BLaER1 (cell line): ENCODE measurements around the gene IGSF23.

ENCODE experiments used
- H3K27ac ChIP-seq: shearing (Covaris generic); formaldehyde crosslinking; 2 replicates; pipeline ENCODE4 v1.8.1; 2022
- H3K27me3 ChIP-seq: shearing (Covaris generic); formaldehyde crosslinking; 2 replicates; pipeline ENCODE4 v1.8.1; 2022
- H3K36me3 ChIP-seq: shearing (Covaris generic); formaldehyde crosslinking; 2 replicates; pipeline ENCODE4 v1.8.1; 2022
- H3K4me1 ChIP-seq: shearing (Covaris generic); formaldehyde crosslinking; 2 replicates; pipeline ENCODE4 v1.8.1; 2022
- H3K4me2 ChIP-seq: shearing (Covaris generic); formaldehyde crosslinking; 2 replicates; pipeline ENCODE4 v1.8.1; 2022
- H3K4me3 ChIP-seq: shearing (Covaris generic); formaldehyde crosslinking; 2 replicates; pipeline ENCODE4 v1.8.1; 2022
- H3K9ac ChIP-seq: shearing (Covaris generic); formaldehyde crosslinking; 2 replicates; pipeline ENCODE4 v1.8.1; 2022
- H3K9me3 ChIP-seq: shearing (Covaris generic); formaldehyde crosslinking; 2 replicates; pipeline ENCODE4 v1.8.1; 2022
- H4K20me1 ChIP-seq: shearing (Covaris generic); formaldehyde crosslinking; 2 replicates; pipeline ENCODE4 v1.8.1; 2022
- Cebpa-rat ChIP-seq: shearing (Covaris generic); IDR thresholded peaks from 2 replicates; pipeline ENCODE4 v1.8.1; 2022

The IGSF23 gene

GRCh38 chr19:44636439-44637389 is 23.4 kb downstream of the IGSF23 start:
- no peaks in the 10 kb centered on the region for H3K4me1 ChIP-seq
- TF ChIP-seq Cebpa-rat = no peak
- no peaks in the 10 kb centered on the region for H4K20me1 ChIP-seq
- no peaks in the 10 kb centered on the region for H3K36me3 ChIP-seq
- no peak overlapping the region for H3K9ac ChIP-seq
- no peak overlapping the region for H3K27ac ChIP-seq
- no peak overlapping the region for H3K4me3 ChIP-seq
- no peak overlapping the region for H3K4me2 ChIP-seq
- H3K27me3 ChIP-seq = no peaks in the 10 kb centered on the region
- no peaks in the 10 kb centered on the region for H3K9me3 ChIP-seq

DNA sequence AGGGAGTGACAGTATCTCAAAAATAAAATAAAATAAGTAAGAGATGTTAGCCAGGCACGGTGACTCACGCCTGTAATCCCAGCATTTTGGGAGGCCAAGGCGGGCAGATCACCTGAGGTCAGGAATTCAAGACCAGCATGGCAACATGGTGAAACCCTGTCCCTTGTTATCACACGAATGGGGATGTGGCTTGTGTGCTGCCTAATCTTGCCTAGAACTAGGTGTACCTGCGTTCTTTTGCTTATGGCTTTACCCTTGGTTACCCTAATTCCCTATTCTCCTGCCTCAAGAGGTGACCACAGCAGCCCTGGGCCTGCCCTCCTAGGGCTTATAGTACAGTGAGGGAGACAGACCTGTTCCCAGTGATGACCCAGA is 24.0 kb downstream of the IGSF23 start:
- Histone ChIP-seq H3K27ac (no peak overlapping the region), H3K4me1 (no peaks in the 10 kb centered on the region), H4K20me1 (no peaks in the 10 kb centered on the region), H3K9ac (no peak overlapping the region), H3K4me3 (no peak overlapping the region), H3K27me3 (no peaks in the 10 kb centered on the region), H3K36me3 (no peaks in the 10 kb centered on the region), H3K4me2 (no peak overlapping the region), H3K9me3 (no peaks in the 10 kb centered on the region)
- TF ChIP-seq Cebpa-rat = no peak

DNA sequence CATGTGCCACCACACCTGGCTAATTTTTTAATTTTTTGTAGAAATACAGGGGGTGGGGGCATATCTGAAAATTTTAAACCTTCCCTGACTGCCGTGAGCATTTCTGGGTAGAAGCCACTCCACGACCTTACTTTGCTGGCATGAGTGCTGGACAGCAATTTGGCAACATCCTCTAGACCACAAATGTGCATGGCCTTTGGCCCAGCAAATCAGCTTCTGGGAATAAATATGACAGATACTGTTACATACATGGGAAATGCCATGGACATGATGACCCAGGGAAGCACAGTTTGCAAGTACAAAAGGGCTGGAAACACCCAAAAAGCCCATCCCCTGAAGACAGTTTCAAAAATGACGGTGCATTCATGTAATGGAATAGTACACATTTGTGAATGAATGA is 27.2 kb downstream of the IGSF23 start:
- no peaks in the 10 kb centered on the region for H3K4me1 ChIP-seq

DNA sequence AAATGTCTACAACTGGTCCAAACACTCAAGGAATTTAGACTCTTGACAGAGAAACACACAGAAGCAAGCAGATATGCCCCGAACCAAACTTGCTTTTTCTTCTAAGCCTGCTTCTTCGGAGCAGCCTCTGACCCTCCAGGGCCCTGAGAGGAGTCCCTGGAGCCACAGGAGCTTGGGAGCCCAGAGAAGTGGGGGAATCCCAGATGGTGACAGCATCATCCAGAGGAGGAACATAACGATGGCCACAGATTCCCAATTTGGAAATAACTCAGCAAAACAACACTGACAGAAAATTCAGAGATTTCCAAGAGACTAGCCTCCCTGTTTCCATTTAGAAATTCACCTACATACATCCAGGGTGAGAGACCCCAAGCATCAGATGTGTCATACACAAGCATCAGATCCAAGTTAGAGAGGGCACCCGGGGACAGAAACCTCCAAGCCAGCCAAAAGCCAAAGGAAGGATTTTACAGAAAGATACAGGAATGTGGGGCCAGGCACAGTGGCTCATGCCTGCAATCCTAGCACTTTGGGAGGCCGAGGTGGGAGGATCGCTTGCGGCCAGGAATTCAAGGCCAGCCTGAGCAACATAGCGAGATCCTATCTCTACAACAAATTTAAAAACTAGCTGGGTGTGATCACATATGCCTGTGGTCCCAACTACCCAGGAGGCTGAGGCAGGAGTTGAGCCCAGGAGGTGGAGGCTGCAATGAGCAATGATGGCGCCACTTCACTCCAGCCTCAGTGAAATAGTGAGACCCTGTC is 28.3 kb downstream of the IGSF23 start:
- Histone ChIP-seq H4K20me1 (no peaks in the 10 kb centered on the region), H3K27me3 (no peaks in the 10 kb centered on the region), H3K27ac (no peak overlapping the region), H3K9ac (no peak overlapping the region), H3K4me2 (no peak overlapping the region), H3K36me3 (no peaks in the 10 kb centered on the region), H3K4me1 (no peaks in the 10 kb centered on the region), H3K9me3 (no peaks in the 10 kb centered on the region), H3K4me3 (no peak overlapping the region)
- no peak for TF ChIP-seq Cebpa-rat

More for the DNA sequence above, 27.2 kb downstream of the IGSF23 start:
- Histone ChIP-seq H3K27me3 (no peaks in the 10 kb centered on the region), H3K4me3 (no peak overlapping the region), H4K20me1 (no peaks in the 10 kb centered on the region), H3K9ac (no peak overlapping the region), H3K4me2 (no peak overlapping the region), H3K36me3 (no peaks in the 10 kb centered on the region), H3K9me3 (no peaks in the 10 kb centered on the region), H3K27ac (no peak overlapping the region)
- no peak for TF ChIP-seq Cebpa-rat

DNA sequence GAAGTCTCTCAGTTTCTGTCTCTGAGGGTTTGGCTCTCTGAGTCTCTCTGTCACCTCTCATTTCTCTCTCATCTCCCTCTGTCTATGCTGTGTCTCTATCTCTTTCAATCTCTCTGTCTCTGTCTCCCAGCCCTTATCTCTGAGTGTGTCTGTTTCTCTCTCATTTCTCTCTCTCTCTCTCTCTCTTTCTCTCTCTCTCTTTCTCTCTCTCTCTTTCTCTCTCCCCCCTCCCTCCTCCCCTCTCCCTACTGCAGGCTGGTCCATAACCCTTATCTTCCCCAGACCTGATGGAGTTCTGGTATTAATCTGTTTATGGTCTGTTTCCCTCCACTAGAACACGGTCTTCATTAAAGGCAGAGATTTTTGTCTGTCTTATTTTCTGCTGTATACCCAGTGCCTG is 29.0 kb downstream of the IGSF23 start:
- no peak overlapping the region for H3K4me3 ChIP-seq
- H3K27ac ChIP-seq = no peak overlapping the region
- H3K4me2 ChIP-seq = no peak overlapping the region
- H3K36me3 ChIP-seq = no peaks in the 10 kb centered on the region
- no peak for TF ChIP-seq Cebpa-rat
- H3K9me3 ChIP-seq = no peaks in the 10 kb centered on the region
- H4K20me1 ChIP-seq = no peaks in the 10 kb centered on the region
- H3K9ac ChIP-seq = no peak overlapping the region
- H3K27me3 ChIP-seq = no peaks in the 10 kb centered on the region
- no peaks in the 10 kb centered on the region for H3K4me1 ChIP-seq

GRCh38 chr19:44643605-44644401 is 30.4 kb downstream of the IGSF23 start, which contains the start of gene PVR:
TSS of gene PVR (plus strand) at chr19:44643910. CDS start at chr19:44644097, 187 bp downstream.
- Histone ChIP-seq H3K4me2 (peak within 1 kb of the TSS; percentile 80), H3K9ac (peak within 1 kb of the TSS; percentile 76), H3K36me3 (no peaks in the 10 kb centered on the region), H3K27ac (peak within 1 kb of the TSS; percentile 37; the same call in 1 of the 2 replicates), H3K27me3 (no peaks in the 10 kb centered on the region), H3K4me3 (peak within 1 kb of the TSS; percentile 75), H3K4me1 (no peaks in the 10 kb centered on the region), H3K9me3 (no peaks in the 10 kb centered on the region), H4K20me1 (no peaks in the 10 kb centered on the region)
- TF ChIP-seq Cebpa-rat = no peak

GRCh38 chr19:44644402-44645016 is 31.1 kb downstream of the IGSF23 start:
- H3K9me3 ChIP-seq = no peaks in the 10 kb centered on the region
- TF ChIP-seq Cebpa-rat = no peak
- H4K20me1 ChIP-seq = no peaks in the 10 kb centered on the region
- H3K27ac ChIP-seq = no peak overlapping the region
- H3K4me1 ChIP-seq = no peaks in the 10 kb centered on the region
- peak overlapping the region; percentile 80 for H3K4me2 ChIP-seq
- H3K9ac ChIP-seq = peak overlapping the region; percentile 76
- H3K4me3 ChIP-seq = peak overlapping the region; percentile 75
- no peaks in the 10 kb centered on the region for H3K27me3 ChIP-seq
- H3K36me3 ChIP-seq = peaks cover 2% of the 10 kb centered on the region; the same call in 1 of the 2 replicates

DNA sequence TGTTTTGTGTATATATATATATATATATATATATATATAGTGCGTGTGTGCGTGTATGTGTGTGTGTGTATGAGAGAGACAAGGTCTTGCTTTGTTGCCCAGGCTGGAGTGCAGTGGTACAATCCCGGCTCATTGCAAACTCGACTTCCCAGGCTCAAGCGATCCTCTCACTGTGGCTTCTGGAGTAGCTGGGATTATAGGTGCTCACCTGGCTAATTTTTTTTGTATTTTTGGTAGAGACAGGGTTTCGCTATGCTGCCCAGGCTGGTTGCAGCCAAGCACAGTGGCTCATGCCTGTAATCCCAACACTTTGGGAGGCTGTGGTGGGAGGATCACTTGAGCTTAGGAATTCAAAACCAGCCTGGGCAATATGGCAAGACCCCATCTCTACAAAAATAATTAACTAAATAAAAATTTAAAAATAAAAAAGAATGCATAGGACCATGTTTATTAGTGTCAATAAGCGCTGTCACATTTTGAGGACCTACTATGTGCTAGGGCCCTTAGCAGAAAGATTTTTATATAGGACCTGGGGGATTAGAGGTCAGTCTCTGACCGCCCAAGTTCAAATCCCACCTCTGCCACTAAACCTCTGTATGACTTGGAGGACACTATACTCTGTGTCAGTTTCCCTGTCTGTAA is 32.2 kb downstream of the IGSF23 start:
- TF ChIP-seq Cebpa-rat = no peak
- no peaks in the 10 kb centered on the region for H3K27me3 ChIP-seq
- H3K36me3 ChIP-seq = peaks cover 12% of the 10 kb centered on the region; the same call in 1 of the 2 replicates
- H3K9ac ChIP-seq = no peak overlapping the region
- H3K4me2 ChIP-seq = no peak overlapping the region
- H3K4me3 ChIP-seq = no peak overlapping the region
- H4K20me1 ChIP-seq = no peaks in the 10 kb centered on the region
- H3K27ac ChIP-seq = no peak overlapping the region
- no peaks in the 10 kb centered on the region for H3K9me3 ChIP-seq
- H3K4me1 ChIP-seq = no peaks in the 10 kb centered on the region

DNA sequence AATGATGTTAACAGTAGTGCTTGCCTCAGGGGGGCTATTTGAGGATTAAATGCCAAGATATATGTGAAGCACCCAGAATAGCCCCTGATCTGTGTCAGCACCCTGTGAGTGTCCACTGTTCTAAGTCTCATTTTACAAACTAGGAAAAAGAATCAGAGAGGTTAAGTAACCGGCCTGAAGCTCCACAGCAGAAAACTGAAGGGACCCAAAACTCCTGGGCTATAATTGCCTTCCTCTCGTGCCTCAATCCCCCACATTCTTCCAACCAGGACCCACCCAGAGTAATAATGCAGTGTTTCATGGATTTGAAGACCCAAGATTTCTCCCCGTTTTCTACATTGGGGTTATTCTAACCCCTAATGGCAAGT is 32.7 kb downstream of the IGSF23 start:
- Histone ChIP-seq H3K4me1 (no peaks in the 10 kb centered on the region), H3K9ac (no peak overlapping the region), H3K9me3 (no peaks in the 10 kb centered on the region), H3K36me3 (peaks cover 17% of the 10 kb centered on the region; the same call in 1 of the 2 replicates), H3K4me3 (no peak overlapping the region), H4K20me1 (no peaks in the 10 kb centered on the region), H3K4me2 (no peak overlapping the region), H3K27ac (no peak overlapping the region), H3K27me3 (no peaks in the 10 kb centered on the region)
- TF ChIP-seq Cebpa-rat = no peak
